ENCODE results near the gene PBLD.

- TF ChIP-seq FOXM1 (IDR thresholded peaks at IDR 0.05; ENCODE audit: borderline replicate concordance) (no peak), TARDBP (IDR thresholded peaks at IDR 0.05) (no peak), BHLHE40 (IDR thresholded peaks at IDR 0.05; ENCODE audit: borderline replicate concordance) (no peak), FOXA1 (IDR thresholded peaks at IDR 0.05) (no peak), SP1 (IDR thresholded peaks at IDR 0.05) (no peak), ELF4 (IDR thresholded peaks at IDR 0.05) (no peak), SUZ12 (IDR thresholded peaks at IDR 0.05) (no peak)
Observed at GRCh38 chr10:68327889-68328786, 4.6 kb downstream of the PBLD start.

Data from HEK293T (cell line).